Endothelial cell of umbilical vein (primary cell): ENCODE results near the gene ZNF280D. TPM values are rescaled to one million over a fixed set of nuclear protein-coding genes. Genes with fewer than 3 reads are reported as not detected.

Experiments used
- BruUV-seq: library from RNA; stranded (reverse); fragments of 400-500 nt; replicated peaks from 2 replicates; lab custom pipeline; 2021; lab: Mats Ljungman, UMichigan
- CTCF ChIA-PET: fragments of 300-600, 350-600 bp; sonication (Branson Sonifier 250); formaldehyde crosslinking; loops from one replicate; lab custom pipeline; 2021; ENCODE audit warnings: antibody characterized with exemption, inconsistent platforms; lab: Charles Lee
- POLR2A ChIA-PET: fragments of 300-600, 350-600 bp; sonication (Branson Sonifier 250); formaldehyde crosslinking; loops from one replicate; lab custom pipeline; 2021; ENCODE audit warnings: antibody characterized with exemption, inconsistent platforms; lab: Charles Lee
- DNase-seq: peaks from one replicate; pipeline ENCODE4 v3.0.0-alpha.2; 2011; ENCODE audit warnings: low read depth, low spot score
- FAIRE-seq: peaks from 2 replicates; lab custom pipeline; 2011; peaks lifted over from hg19 to GRCh38; lab: Jason Lieb, UNC
- H2AFZ ChIP-seq: 2 replicates; pipeline ENCODE4 v1.6.0; 2012; ENCODE audit warnings: low read depth, low read length, control low read depth, inconsistent platforms
- H3K27ac ChIP-seq: 2 replicates; pipeline ENCODE4 v1.5.1; 2011; ENCODE audit warnings: low read depth, mild to moderate bottlenecking, control low read depth, low read length, moderate library complexity; ENCODE audit not compliant: insufficient read depth
- H3K27me3 ChIP-seq, 2 experiments: 2 replicates each; pipeline versions ENCODE4 v1.6.0 to v1.6.1; 2011; ENCODE audit warnings: low read length in 2 of 2, mixed read lengths in 1 of 2; ENCODE audit not compliant: control insufficient read depth in 2 of 2, insufficient read depth in 2 of 2
- H3K36me3 ChIP-seq, 2 experiments: 2 replicates in 1 of 2; 3 replicates in 1 of 2; pipeline ENCODE4 v1.5.1; 2011; ENCODE audit warnings: low read length in 2 of 2, mild to moderate bottlenecking in 1 of 2, moderate library complexity in 1 of 2; ENCODE audit not compliant: control insufficient read depth in 2 of 2, insufficient read depth in 2 of 2; ENCODE audit errors: extremely low read depth in 1 of 2
- H3K4me1 ChIP-seq: 3 replicates; pipeline ENCODE4 v1.5.1; 2011; ENCODE audit warnings: mild to moderate bottlenecking, low read length; ENCODE audit not compliant: control insufficient read depth, insufficient read depth; ENCODE audit errors: extremely low read depth
- H3K4me2 ChIP-seq: 2 replicates; pipeline ENCODE4 v1.6.1; 2011; ENCODE audit warnings: low read length, control low read depth, mixed read lengths; ENCODE audit not compliant: insufficient read depth
- H3K4me3 ChIP-seq, 3 experiments: fragments of 200-600 bp in 1 of 3; sonication (generic), shearing (Covaris generic) in 1 of 3; replicated peaks in 1 of 3; 2 replicates each; pipeline ENCODE4 v1.5.1; 2011 to 2016; ENCODE audit warnings: control low read depth in 3 of 3, low read length in 3 of 3, mild to moderate bottlenecking in 2 of 3, inconsistent platforms in 1 of 3, low read depth in 1 of 3, moderate library complexity in 1 of 3; ENCODE audit not compliant: insufficient read depth in 1 of 3
- H3K79me2 ChIP-seq: 2 replicates; pipeline ENCODE4 v1.6.0; 2012; ENCODE audit warnings: low read length, inconsistent platforms; ENCODE audit not compliant: control insufficient read depth, insufficient read depth
- H3K9ac ChIP-seq: replicated peaks from 2 replicates; pipeline ENCODE3; 2011; ENCODE audit warnings: low read length, control low read depth; ENCODE audit not compliant: insufficient read depth; ENCODE audit errors: extremely low read depth
- H3K9me1 ChIP-seq: replicated peaks from 3 replicates; pipeline ENCODE4 v1.6.0; 2011; ENCODE audit warnings: mild to moderate bottlenecking, low read length; ENCODE audit not compliant: control insufficient read depth, insufficient read depth; ENCODE audit errors: extremely low read depth
- H3K9me3 ChIP-seq: replicated peaks from 2 replicates; pipeline ENCODE4 v1.5.1; 2012; ENCODE audit warnings: low read length, inconsistent platforms; ENCODE audit not compliant: control insufficient read depth, insufficient read depth
- H4K20me1 ChIP-seq: replicated peaks from 2 replicates; pipeline ENCODE3; 2011; ENCODE audit warnings: mild to moderate bottlenecking, low read length; ENCODE audit not compliant: control insufficient read depth, insufficient read depth; ENCODE audit errors: extremely low read depth
- EZH2 ChIP-seq: IDR thresholded peaks from 2 replicates; pipeline ENCODE4 v1.6.1; 2012; ENCODE audit warnings: borderline replicate concordance, low read depth, mild to moderate bottlenecking, moderate library complexity, low read length, inconsistent platforms; ENCODE audit not compliant: severe bottlenecking
- FOS ChIP-seq: IDR thresholded peaks from 2 replicates; pipeline ENCODE4 v1.6.1; 2011; ENCODE audit warnings: mild to moderate bottlenecking, low read length, moderate library complexity, borderline replicate concordance; ENCODE audit not compliant: insufficient read depth
- GATA2 ChIP-seq: IDR thresholded peaks from 2 replicates; pipeline ENCODE4 v1.7.0; 2011; ENCODE audit warnings: low read depth, mild to moderate bottlenecking, moderate library complexity, mixed read lengths, low read length; ENCODE audit not compliant: insufficient read length, insufficient read depth
- MYC ChIP-seq: IDR thresholded peaks from one replicate; pipeline ENCODE4 v1.6.1; 2011; ENCODE audit warnings: mild to moderate bottlenecking, low read depth, low read length
- POLR2A ChIP-seq: IDR thresholded peaks from 2 replicates; pipeline ENCODE4 v1.6.1; 2012; ENCODE audit warnings: low read depth, mild to moderate bottlenecking, control low read depth, low read length
- POLR2AphosphoS5 ChIP-seq: IDR thresholded peaks from 2 replicates; pipeline ENCODE4 v1.6.1; 2012; ENCODE audit warnings: low read depth, mild to moderate bottlenecking, control low read depth, low read length, moderate library complexity; ENCODE audit not compliant: insufficient read depth
- dilution Hi-C: fragments of 300-500 bp; cut with MboI; formaldehyde crosslinking; loops from one replicate; pipeline ENCODE4 v1.15.0; 2019; ENCODE audit warnings: low sequenced_read_pairs; ENCODE audit not compliant: extremely low pct_ligation_motif_present
- intact Hi-C: fragments of 100-400 bp; cut with micrococcal nuclease; formaldehyde crosslinking; loops from one replicate; pipeline ENCODE4 v1.10.0; 2022
- polyA plus RNA-seq, 4 experiments: library from polyadenylated mRNA; depleted of rRNA in 3 of 4; stranded (reverse) in 3 of 4; unstranded in 1 of 4; fragments of >200 nt; gene quantifications; 2 replicates each; pipeline versions ENCODE4 v1.2.1 to v1.2.3, GENCODE V29; 2011 to 2012; ENCODE audit warnings: missing spikeins in 1 of 4
- total RNA-seq: library from RNA; stranded (reverse); gene quantifications from 2 replicates; pipeline ENCODE4 v1.2.3, GENCODE V29; 2021
- TF ChIP-seq, protein P1 (sequence below), 2 donors: IDR thresholded peaks; 1 replicate in 1 of 2; 2 replicates in 1 of 2; pipeline ENCODE4 v1.5.1; 2011; ENCODE audit warnings: low read length in 2 of 2, mild to moderate bottlenecking in 2 of 2, moderate library complexity in 2 of 2, control low read depth in 1 of 2, inconsistent platforms in 1 of 2, low read depth in 1 of 2; ENCODE audit not compliant: insufficient read depth in 1 of 2; ENCODE audit errors: extremely low read depth in 1 of 2
- TF ChIP-seq, protein P2 (sequence below): IDR thresholded peaks from 2 replicates; pipeline ENCODE4 v1.6.1; 2011; ENCODE audit not compliant: insufficient read depth, insufficient read length

ZNF280D gene
- total and polyA plus RNA-seq, 2 donors (not counting 3 experiments of a cell fraction or from before 2014, with no cell fraction given) = 9.6 to 42.1 TPM

DNA sequence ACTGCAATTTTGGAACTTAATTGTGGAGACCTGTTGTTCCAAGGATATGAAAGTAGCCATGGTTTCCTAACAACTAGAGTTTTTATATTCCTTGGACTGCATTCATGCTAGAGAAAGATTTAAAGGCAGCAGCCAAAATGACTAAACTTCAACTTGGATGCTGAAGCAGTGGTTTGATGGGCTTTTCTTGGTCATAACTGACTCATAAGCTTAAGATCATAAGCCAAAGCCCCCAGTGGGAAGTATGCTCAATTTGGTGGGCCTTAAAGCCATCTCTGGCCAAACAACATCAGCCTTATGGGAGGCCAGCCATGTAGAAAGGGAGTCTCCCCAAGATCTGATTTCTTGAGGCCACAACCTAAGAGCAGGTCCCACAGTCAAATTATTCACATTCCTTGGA lies 80.2 kb downstream of the ZNF280D start:
- CTCF ChIA-PET = interaction anchor here (0.9 kb wide), 1 partner anchor 9 kb away, joined by 3 read pairs; no protein-coding TSS in a partner anchor
- Histone ChIP-seq H2AFZ (no peak overlapping the region), H3K27me3 (no peaks in the 10 kb centered on the region), H3K27ac (no peak overlapping the region), H3K36me3 (peaks cover 0 to 4% of the 10 kb centered on the region in 2 experiments), H3K79me2 (no peaks in the 10 kb centered on the region), H3K9me1 (no peaks in the 10 kb centered on the region), H3K9ac (no peak overlapping the region), H3K4me1 (no peaks in the 10 kb centered on the region), H3K4me2 (no peak overlapping the region), H3K4me3 (no peak overlapping the region), H4K20me1 (no peaks in the 10 kb centered on the region), H3K9me3 (no peaks in the 10 kb centered on the region)
- no TSS peak for BruUV-seq
- FAIRE-seq = no peak
- TF ChIP-seq, protein P1, sequence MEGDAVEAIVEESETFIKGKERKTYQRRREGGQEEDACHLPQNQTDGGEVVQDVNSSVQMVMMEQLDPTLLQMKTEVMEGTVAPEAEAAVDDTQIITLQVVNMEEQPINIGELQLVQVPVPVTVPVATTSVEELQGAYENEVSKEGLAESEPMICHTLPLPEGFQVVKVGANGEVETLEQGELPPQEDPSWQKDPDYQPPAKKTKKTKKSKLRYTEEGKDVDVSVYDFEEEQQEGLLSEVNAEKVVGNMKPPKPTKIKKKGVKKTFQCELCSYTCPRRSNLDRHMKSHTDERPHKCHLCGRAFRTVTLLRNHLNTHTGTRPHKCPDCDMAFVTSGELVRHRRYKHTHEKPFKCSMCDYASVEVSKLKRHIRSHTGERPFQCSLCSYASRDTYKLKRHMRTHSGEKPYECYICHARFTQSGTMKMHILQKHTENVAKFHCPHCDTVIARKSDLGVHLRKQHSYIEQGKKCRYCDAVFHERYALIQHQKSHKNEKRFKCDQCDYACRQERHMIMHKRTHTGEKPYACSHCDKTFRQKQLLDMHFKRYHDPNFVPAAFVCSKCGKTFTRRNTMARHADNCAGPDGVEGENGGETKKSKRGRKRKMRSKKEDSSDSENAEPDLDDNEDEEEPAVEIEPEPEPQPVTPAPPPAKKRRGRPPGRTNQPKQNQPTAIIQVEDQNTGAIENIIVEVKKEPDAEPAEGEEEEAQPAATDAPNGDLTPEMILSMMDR (IDR thresholded peaks at IDR 0.05; ENCODE audit: extremely low read depth in 1 of 2, insufficient read depth in 1 of 2, low read depth in 1 of 2, low read length in 2 of 2) = no peak
- TF ChIP-seq POLR2AphosphoS5 (no peak), POLR2A (no peak), GATA2 (no peak), FOS (no peak)
- TF ChIP-seq, protein P2, sequence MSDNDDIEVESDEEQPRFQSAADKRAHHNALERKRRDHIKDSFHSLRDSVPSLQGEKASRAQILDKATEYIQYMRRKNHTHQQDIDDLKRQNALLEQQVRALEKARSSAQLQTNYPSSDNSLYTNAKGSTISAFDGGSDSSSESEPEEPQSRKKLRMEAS = no peak
- dilution Hi-C loops (no loop called here), intact Hi-C loops (no loop called here)
- POLR2A ChIA-PET = no interaction called here
- DNase-seq = no peak

DNA sequence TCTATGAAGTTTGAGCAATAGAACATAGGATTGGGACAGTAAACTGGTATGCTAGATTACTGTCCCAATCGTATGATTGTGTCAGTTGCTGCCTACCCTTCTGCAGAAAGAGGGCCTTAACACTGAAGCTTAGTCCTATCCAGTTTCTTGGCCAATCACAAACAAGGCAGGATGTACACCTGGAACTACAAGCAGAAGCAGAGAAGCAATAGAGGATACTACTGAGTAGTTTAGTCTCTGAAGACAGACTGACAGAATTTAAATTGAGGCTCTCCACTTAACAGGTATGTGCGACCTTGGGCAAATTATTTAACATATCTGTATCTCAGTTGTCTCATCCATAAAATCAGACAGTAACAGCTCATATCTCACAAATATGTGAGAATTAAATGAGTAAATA lies 85.0 kb downstream of the ZNF280D start:
- H3K9me3 ChIP-seq = no peaks in the 10 kb centered on the region
- no peak overlapping the region for H3K27ac ChIP-seq
- BruUV-seq = no TSS peak
- dilution Hi-C loops (no loop called here), intact Hi-C loops (no loop called here)
- no peaks in the 10 kb centered on the region for H3K27me3 ChIP-seq
- no peak overlapping the region for H3K4me2 ChIP-seq
- no peaks in the 10 kb centered on the region for H3K9me1 ChIP-seq
- FAIRE-seq = no peak
- CTCF ChIA-PET = no interaction called here
- no peaks in the 10 kb centered on the region for H3K79me2 ChIP-seq
- H2AFZ ChIP-seq = no peak overlapping the region
- H3K9ac ChIP-seq = no peak overlapping the region
- POLR2A ChIA-PET = no interaction called here
- no peak overlapping the region for H3K4me3 ChIP-seq
- H3K36me3 ChIP-seq = peaks cover 0 to 4% of the 10 kb centered on the region in 2 experiments
- TF ChIP-seq, protein P1 (IDR thresholded peaks at IDR 0.05; ENCODE audit: extremely low read depth in 1 of 2, insufficient read depth in 1 of 2, low read depth in 1 of 2, low read length in 2 of 2) = no peak
- TF ChIP-seq GATA2 (no peak), EZH2 (no peak), POLR2A (no peak), MYC (no peak)
- TF ChIP-seq, protein P2 = no peak
- H4K20me1 ChIP-seq = no peaks in the 10 kb centered on the region
- no peaks in the 10 kb centered on the region for H3K4me1 ChIP-seq
- no peak for DNase-seq
